Gastroesophageal sphincter (tissue), 3 donors: ENCODE data around the gene DPEP3.
A peak's percentile ranks its signal among the peaks of the same experiment; 100 is the strongest.

Source experiments
- EP300 ChIP-seq: sonication (generic); formaldehyde crosslinking; IDR thresholded peaks from one replicate; pipeline ENCODE4 v1.6.1; 2017; ENCODE audit warnings: antibody characterized with exemption, mild to moderate bottlenecking
- POLR2A ChIP-seq, 2 donors: fragments of 450-650 bp; IDR thresholded peaks; one replicate each; pipeline ENCODE4 v1.6.1; 2017; ENCODE audit warnings: antibody characterized with exemption in 2 of 2, mild to moderate bottlenecking in 2 of 2, moderate library complexity in 1 of 2
- POLR2AphosphoS5 ChIP-seq: sonication (generic); formaldehyde crosslinking; IDR thresholded peaks from one replicate; pipeline ENCODE4 v1.6.1; 2017; ENCODE audit warnings: antibody characterized with exemption
- TF ChIP-seq, protein P1 (sequence below), 4 experiments: fragments of 200-600 bp in 2 of 4; fragments of 450-650 bp in 2 of 4; sonication (generic) in 1 of 4; IDR thresholded peaks; one replicate each; pipeline ENCODE4 v1.5.1; 2017 to 2019; ENCODE audit warnings: antibody characterized with exemption in 4 of 4, mild to moderate bottlenecking in 2 of 4, moderate library complexity in 2 of 4

DNA sequence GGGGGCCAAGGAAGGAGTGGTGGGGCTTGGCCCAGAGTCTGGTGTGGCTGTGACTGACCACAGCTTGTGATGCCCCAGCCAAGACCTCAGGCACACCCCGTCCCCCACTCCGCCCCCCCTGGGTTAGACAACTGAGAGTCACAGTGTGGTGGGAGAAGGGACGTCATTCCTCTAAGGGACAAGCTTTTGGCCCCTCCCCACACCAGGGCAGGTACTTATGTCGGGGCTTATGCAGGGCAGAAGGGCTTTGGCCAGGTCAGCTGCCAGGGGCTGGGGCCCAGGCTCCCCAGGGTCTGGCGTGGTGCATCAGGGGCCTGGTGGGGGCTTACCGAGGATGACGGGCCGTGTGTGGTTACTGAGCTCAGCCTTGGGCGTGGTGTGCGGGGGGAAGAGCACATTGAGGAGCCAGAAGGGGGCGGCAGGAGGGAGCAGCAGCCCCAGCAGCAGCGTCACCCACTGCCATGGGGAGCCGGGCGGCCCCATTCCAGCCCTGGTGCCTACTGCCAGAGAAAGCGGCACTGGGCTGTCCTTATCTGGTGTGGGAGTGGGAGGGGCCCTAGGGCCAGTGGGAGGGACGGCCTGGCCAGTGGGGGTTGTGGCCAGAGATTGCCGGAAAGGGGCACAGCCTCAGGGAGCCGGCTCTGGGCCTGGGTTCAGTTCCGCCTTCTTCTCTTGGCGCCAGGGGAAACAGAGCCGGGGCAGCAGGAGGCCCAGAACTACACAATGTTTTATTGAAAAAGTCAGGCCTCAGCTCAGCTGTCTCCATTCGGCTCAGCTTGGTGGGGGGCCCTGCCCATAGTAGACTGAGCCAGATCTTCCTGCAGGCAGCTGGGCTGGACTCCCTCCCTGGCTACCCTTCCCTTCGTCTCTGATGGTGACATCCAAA, 36.4 kb downstream of the DPEP3 start, which contains the start of gene LCAT:
- TF ChIP-seq, protein P1, sequence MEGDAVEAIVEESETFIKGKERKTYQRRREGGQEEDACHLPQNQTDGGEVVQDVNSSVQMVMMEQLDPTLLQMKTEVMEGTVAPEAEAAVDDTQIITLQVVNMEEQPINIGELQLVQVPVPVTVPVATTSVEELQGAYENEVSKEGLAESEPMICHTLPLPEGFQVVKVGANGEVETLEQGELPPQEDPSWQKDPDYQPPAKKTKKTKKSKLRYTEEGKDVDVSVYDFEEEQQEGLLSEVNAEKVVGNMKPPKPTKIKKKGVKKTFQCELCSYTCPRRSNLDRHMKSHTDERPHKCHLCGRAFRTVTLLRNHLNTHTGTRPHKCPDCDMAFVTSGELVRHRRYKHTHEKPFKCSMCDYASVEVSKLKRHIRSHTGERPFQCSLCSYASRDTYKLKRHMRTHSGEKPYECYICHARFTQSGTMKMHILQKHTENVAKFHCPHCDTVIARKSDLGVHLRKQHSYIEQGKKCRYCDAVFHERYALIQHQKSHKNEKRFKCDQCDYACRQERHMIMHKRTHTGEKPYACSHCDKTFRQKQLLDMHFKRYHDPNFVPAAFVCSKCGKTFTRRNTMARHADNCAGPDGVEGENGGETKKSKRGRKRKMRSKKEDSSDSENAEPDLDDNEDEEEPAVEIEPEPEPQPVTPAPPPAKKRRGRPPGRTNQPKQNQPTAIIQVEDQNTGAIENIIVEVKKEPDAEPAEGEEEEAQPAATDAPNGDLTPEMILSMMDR (IDR thresholded peaks at IDR 0.05): no peak
- no peak for TF ChIP-seq EP300
- TF ChIP-seq POLR2A (IDR thresholded peaks at IDR 0.05): no peak
- peak; percentile 68 for TF ChIP-seq POLR2AphosphoS5
